Colonic mucosa (tissue), 4 donors: Measurements from ENCODE around the gene SCGB2A2. TPM values are rescaled to one million over a fixed set of nuclear protein-coding genes. Genes with fewer than 3 reads are reported as not detected.

ENCODE experiments used
- DNase-seq: peaks from one replicate; pipeline ENCODE4 v3.0.0-alpha.2; 2020
- H3K27ac ChIP-seq: fragments of 200-600 bp; one replicate; pipeline ENCODE4 v1.8.0; 2021
- H3K27me3 ChIP-seq: fragments of 200-600 bp; one replicate; pipeline ENCODE4 v1.8.0; 2021
- H3K36me3 ChIP-seq: fragments of 200-600 bp; one replicate; pipeline ENCODE4 v1.8.0; 2021
- H3K4me1 ChIP-seq: fragments of 200-600 bp; one replicate; pipeline ENCODE4 v1.8.0; 2021; ENCODE audit warnings: mild to moderate bottlenecking
- H3K4me3 ChIP-seq: fragments of 200-600 bp; one replicate; pipeline ENCODE4 v1.8.0; 2021
- H3K9ac ChIP-seq, 2 donors: one replicate each; pipeline ENCODE4 v1.7.0; 2013; ENCODE audit warnings: control low read depth in 2 of 2, low read depth in 2 of 2, low read length in 2 of 2
- H3K9me3 ChIP-seq: fragments of 200-600 bp; one replicate; pipeline ENCODE4 v1.8.0; 2021
- intact Hi-C: fragments of 100-400 bp; cut with DNase I; formaldehyde crosslinking; loops from one replicate; pipeline ENCODE4 v1.14.1; 2022
- total RNA-seq, 2 donors: library from RNA; stranded (reverse); fragmentation: NEBNext Ultra II Directional in 1 of 2; extraction: Animal tissue kit (Norgen Biotek cat#: 25700) in 1 of 2; gene quantifications; one replicate each; pipeline ENCODE4 v1.2.1, GENCODE V29; 2021
- TF ChIP-seq, protein P1 (sequence below): fragments of 200-600 bp; IDR thresholded peaks from one replicate; pipeline ENCODE4 v1.8.0; 2022; ENCODE audit warnings: antibody characterized with exemption, mild to moderate bottlenecking
- donor health status: healthy.
- donor health status: DM: no; HTN: no; CAD: no.
- donor health status: DM: no; HTN: no; CAD: no.

Gene SCGB2A2
- total RNA-seq = not detected

DNA sequence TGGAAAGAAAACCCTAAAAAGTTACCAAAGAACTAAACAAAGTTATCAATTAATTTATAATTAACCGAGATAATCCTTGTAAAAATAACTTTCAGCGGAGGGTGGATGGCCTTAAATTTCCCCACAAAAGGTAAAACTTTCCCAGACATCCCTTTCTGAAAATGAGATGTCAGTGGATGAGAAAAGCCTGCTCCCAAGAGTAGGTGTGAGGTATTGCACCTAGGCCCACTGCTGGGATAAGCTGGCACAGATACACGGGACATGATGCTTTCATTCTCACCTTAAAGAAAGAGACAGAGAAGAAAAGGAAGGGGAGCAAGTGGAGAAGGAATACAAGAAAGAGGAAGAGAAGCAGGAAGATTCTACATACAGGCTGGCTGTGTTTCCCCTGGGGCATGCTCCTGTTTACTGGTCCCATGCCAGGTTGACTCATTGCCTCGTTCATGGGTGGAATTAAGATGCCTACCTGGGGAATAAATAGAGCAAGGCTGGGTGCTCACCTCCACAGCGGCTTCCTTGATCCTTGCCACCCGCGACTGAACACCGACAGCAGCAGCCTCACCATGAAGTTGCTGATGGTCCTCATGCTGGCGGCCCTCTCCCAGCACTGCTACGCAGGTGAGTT is at the start of gene SCGB2A2:
Gene SCGB2A2, plus strand, starts transcription at position 505 of the 625 bp plus-strand sequence. Its CDS starts 59 bp downstream, at position 564.
- Histone ChIP-seq H3K27me3 (no peaks in the 10 kb centered on the region), H3K4me3 (no peak within 1 kb of the TSS), H3K4me1 (no peaks in the 10 kb centered on the region), H3K9ac (no peak within 1 kb of the TSS), H3K9me3 (no peaks in the 10 kb centered on the region), H3K36me3 (no peaks in the 10 kb centered on the region), H3K27ac (no peak within 1 kb of the TSS)
- intact Hi-C loops = no loop called here
- TF ChIP-seq, protein P1, sequence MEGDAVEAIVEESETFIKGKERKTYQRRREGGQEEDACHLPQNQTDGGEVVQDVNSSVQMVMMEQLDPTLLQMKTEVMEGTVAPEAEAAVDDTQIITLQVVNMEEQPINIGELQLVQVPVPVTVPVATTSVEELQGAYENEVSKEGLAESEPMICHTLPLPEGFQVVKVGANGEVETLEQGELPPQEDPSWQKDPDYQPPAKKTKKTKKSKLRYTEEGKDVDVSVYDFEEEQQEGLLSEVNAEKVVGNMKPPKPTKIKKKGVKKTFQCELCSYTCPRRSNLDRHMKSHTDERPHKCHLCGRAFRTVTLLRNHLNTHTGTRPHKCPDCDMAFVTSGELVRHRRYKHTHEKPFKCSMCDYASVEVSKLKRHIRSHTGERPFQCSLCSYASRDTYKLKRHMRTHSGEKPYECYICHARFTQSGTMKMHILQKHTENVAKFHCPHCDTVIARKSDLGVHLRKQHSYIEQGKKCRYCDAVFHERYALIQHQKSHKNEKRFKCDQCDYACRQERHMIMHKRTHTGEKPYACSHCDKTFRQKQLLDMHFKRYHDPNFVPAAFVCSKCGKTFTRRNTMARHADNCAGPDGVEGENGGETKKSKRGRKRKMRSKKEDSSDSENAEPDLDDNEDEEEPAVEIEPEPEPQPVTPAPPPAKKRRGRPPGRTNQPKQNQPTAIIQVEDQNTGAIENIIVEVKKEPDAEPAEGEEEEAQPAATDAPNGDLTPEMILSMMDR = no peak
- DNase-seq = no peak

DNA sequence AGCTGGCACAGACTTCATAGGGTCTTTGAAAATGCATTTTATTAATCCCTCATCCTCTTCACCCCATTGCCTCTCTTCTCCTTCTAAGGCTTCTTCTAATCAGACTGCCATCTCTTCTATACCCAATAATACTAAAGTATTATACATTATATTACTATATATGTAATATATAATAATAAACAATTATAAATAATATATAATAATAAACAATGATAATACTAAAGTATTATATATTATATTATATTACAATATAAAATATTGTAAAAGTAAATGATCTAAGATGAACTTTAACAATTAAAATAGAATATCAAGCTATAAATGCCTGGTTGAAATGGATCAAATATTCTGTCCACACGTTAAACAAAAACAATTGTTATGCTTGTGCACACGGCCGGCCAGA is 48.5 kb upstream of the SCGB2A2 start:
- no peak overlapping the region for H3K27ac ChIP-seq
- H3K4me3 ChIP-seq = no peak overlapping the region
- intact Hi-C loops = loop anchor here (5.0 kb wide), 1 partner anchor 91 kb away; no protein-coding TSS in a partner anchor
- H3K27me3 ChIP-seq = no peaks in the 10 kb centered on the region
- H3K9ac ChIP-seq = no peak overlapping the region
- DNase-seq = no peak
- TF ChIP-seq, protein P1 = no peak
- no peaks in the 10 kb centered on the region for H3K4me1 ChIP-seq
- H3K9me3 ChIP-seq = peaks cover 10% of the 10 kb centered on the region
- no peaks in the 10 kb centered on the region for H3K36me3 ChIP-seq

DNA sequence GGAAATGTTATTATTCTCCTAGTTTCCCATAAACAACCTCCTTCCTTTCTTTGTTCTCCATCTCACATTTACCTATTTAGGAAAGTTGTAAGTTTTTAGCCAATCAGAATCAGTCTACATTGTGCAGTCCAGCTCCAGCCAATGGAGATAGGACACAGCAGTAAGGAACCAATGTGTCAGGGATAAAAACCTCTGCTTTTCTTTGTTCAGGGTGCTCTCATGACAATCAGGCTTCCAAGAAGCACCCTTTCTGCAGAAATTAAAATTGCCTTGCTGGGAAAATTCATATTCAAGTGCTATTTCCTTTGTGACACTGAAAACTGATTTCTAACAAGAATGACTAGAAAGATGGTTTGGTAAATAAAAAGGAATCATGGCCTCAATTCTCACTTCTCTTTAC is 46.9 kb upstream of the SCGB2A2 start:
- no peak overlapping the region for H3K4me3 ChIP-seq
- H3K9ac ChIP-seq = no peak overlapping the region
- intact Hi-C loops = loop anchor here (5.0 kb wide), 1 partner anchor 89 kb away; no protein-coding TSS in a partner anchor
- no peak for DNase-seq
- H3K4me1 ChIP-seq = no peaks in the 10 kb centered on the region
- H3K27me3 ChIP-seq = no peaks in the 10 kb centered on the region
- H3K9me3 ChIP-seq = peaks cover 10% of the 10 kb centered on the region
- TF ChIP-seq, protein P1 = no peak
- no peaks in the 10 kb centered on the region for H3K36me3 ChIP-seq
- H3K27ac ChIP-seq = no peak overlapping the region

DNA sequence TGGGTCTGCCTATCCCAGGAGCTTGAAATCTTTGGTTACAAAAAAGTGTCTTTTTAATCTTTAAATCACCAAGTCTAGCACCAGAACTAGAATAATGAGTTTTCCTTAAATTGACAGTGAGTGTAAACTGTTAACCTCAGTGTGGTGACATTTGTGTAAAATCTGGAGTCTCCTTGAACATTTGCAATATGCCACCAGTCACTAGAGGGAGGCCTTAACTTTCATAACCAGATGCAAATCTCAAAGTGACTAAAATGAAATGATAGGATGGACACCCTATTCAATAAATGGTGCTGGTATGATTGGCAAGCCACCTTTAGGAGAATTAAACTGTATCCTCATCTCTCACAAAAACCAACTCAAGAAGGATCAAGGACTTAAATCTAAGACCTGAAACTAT is 36.2 kb upstream of the SCGB2A2 start:
- no peaks in the 10 kb centered on the region for H3K36me3 ChIP-seq
- no peak overlapping the region for H3K27ac ChIP-seq
- no peak overlapping the region for H3K4me3 ChIP-seq
- intact Hi-C loops = no loop called here
- no peaks in the 10 kb centered on the region for H3K27me3 ChIP-seq
- no peaks in the 10 kb centered on the region for H3K4me1 ChIP-seq
- H3K9me3 ChIP-seq = no peaks in the 10 kb centered on the region
- DNase-seq = no peak
- no peak overlapping the region for H3K9ac ChIP-seq
- TF ChIP-seq, protein P1 = no peak

DNA sequence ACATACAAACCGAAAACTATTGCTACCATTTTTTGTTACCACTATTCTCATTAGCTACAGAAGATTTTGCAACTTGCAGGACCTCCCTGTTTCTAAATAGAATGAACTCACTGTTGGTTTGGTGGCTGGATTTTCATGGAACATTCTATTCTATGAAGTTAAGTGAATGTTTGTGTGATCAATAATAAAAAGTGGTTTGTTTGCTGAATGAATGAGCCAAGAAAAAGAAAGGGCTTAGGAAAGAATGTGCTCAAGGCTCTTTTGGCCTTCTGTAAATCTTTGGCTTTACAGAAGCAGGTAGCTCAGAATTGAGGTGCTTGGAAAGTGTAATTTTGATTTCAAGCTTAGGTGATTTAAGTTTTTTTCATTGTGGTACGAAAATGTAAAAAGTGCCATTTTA is 33.8 kb upstream of the SCGB2A2 start:
- no peak for DNase-seq
- H3K9ac ChIP-seq = no peak overlapping the region
- TF ChIP-seq, protein P1 = no peak
- intact Hi-C loops = no loop called here
- H3K4me1 ChIP-seq = no peaks in the 10 kb centered on the region
- no peak overlapping the region for H3K4me3 ChIP-seq
- no peaks in the 10 kb centered on the region for H3K9me3 ChIP-seq
- H3K27me3 ChIP-seq = no peaks in the 10 kb centered on the region
- H3K27ac ChIP-seq = no peak overlapping the region
- no peaks in the 10 kb centered on the region for H3K36me3 ChIP-seq
